Gastrocnemius medialis (tissue), 4 donors: ENCODE measurements around the gene RAPGEF2. TPM values are rescaled to one million over a fixed set of nuclear protein-coding genes. Genes with fewer than 3 reads are reported as not detected.

ENCODE experiments used
- ATAC-seq, 2 donors: fragments of 150-250 bp; one replicate each; pipeline ENCODE4 v1.9.1; 2016
- DNase-seq, 2 donors: peaks; one replicate each; pipeline ENCODE4 v3.0.0-alpha.2; 2019
- H3K27ac ChIP-seq, 4 donors: fragments of 200-600 bp; sonication (generic); 1 replicate in 1 of 4; 2 replicates in 3 of 4; pipeline ENCODE4 v1.5.1; 2016 to 2018; ENCODE audit warnings: mild to moderate bottlenecking in 2 of 4, moderate library complexity in 1 of 4
- H3K27me3 ChIP-seq, 3 donors: fragments of 200-600 bp; sonication (generic) in 2 of 3; 1 replicate in 1 of 3; 2 replicates in 2 of 3; pipeline versions ENCODE4 v1.5.1 to v1.6.0; 2016 to 2019; ENCODE audit warnings: mild to moderate bottlenecking in 1 of 3, moderate library complexity in 1 of 3
- H3K36me3 ChIP-seq, 2 donors: fragments of 200-600 bp; sonication (generic) in 1 of 2; one replicate each; pipeline ENCODE4 v1.5.1; 2017 to 2018
- H3K4me1 ChIP-seq, 2 donors: fragments of 200-600 bp; sonication (generic) in 1 of 2; one replicate each; pipeline ENCODE4 v1.5.1; 2016 to 2017; ENCODE audit warnings: mild to moderate bottlenecking in 2 of 2
- H3K4me3 ChIP-seq, 4 donors: fragments of 200-600 bp; sonication (generic) in 3 of 4; 1 replicate in 1 of 4; 2 replicates in 3 of 4; pipeline ENCODE4 v1.5.1; 2016 to 2019; ENCODE audit warnings: mild to moderate bottlenecking in 2 of 4
- H3K9me3 ChIP-seq, 3 donors: fragments of 200-600 bp; sonication (generic) in 2 of 3; 1 replicate in 1 of 3; 2 replicates in 2 of 3; pipeline ENCODE4 v1.5.1; 2016 to 2019
- POLR2A ChIP-seq, 2 donors: fragments of 450-650 bp; IDR thresholded peaks; one replicate each; pipeline ENCODE4 v1.6.1; 2017; ENCODE audit warnings: antibody characterized with exemption in 2 of 2, mild to moderate bottlenecking in 2 of 2, moderate library complexity in 2 of 2
- in situ Hi-C, 4 donors: fragments of 200-750 bp; cut with MboI; loops; one replicate each; pipeline versions ENCODE4 v1.15.0 to v1.8.0; 2017; ENCODE audit warnings: low sequenced_read_pairs in 4 of 4
- intact Hi-C: fragments of 100-400 bp; cut with DNase I; formaldehyde crosslinking; loops from one replicate; pipeline ENCODE4 v1.15.1; 2023; ENCODE audit warnings: low total_unique reads
- total RNA-seq, 4 donors: library from RNA; depleted of rRNA; stranded (reverse); fragments of >200 nt; gene quantifications; one replicate each; pipeline versions ENCODE4 v1.1.0 to v1.2.3, GENCODE V29; 2016
- TF ChIP-seq, protein P1 (sequence below), 5 experiments: fragments of 450-650 bp in 3 of 5; fragments of 200-600 bp in 2 of 5; sonication (generic) in 2 of 5; IDR thresholded peaks in 4 of 5; conservative IDR thresholded peaks in 1 of 5; 1 replicate in 4 of 5; 2 replicates in 1 of 5; pipeline ENCODE4 v1.5.1; 2016 to 2019; ENCODE audit warnings: antibody characterized with exemption in 5 of 5, mild to moderate bottlenecking in 3 of 5, moderate library complexity in 3 of 5

Gene RAPGEF2
- total RNA-seq, 4 donors from 2014 or later: 32.9 to 42.3 (median 38.7) TPM

DNA sequence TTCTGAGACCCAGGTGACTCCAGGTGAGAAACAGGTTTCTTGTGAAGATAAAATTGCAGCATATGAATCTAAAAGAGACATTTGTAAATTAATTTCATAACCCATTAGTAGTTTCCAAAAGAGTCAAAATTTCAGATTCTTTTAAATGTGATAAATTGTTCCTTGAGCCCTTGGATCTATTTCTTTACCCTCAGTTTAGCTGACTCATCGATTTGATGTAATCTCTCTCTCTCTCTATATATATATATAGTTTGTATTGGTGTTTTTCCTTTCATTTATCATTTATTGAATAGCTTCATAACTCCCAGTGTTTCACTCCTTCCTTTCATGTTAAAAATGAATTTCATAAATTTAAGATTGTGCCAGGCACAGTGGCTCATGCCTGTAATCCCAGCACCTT is 96.9 kb downstream of the RAPGEF2 start:
- TF ChIP-seq, protein P1, sequence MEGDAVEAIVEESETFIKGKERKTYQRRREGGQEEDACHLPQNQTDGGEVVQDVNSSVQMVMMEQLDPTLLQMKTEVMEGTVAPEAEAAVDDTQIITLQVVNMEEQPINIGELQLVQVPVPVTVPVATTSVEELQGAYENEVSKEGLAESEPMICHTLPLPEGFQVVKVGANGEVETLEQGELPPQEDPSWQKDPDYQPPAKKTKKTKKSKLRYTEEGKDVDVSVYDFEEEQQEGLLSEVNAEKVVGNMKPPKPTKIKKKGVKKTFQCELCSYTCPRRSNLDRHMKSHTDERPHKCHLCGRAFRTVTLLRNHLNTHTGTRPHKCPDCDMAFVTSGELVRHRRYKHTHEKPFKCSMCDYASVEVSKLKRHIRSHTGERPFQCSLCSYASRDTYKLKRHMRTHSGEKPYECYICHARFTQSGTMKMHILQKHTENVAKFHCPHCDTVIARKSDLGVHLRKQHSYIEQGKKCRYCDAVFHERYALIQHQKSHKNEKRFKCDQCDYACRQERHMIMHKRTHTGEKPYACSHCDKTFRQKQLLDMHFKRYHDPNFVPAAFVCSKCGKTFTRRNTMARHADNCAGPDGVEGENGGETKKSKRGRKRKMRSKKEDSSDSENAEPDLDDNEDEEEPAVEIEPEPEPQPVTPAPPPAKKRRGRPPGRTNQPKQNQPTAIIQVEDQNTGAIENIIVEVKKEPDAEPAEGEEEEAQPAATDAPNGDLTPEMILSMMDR (IDR thresholded peaks at IDR 0.05 in 4 of 5, conservative IDR thresholded peaks at IDR 0.05 in 1 of 5): no peak
- no peak for TF ChIP-seq POLR2A (IDR thresholded peaks at IDR 0.05)
- ATAC-seq (no peak), DNase-seq (no peak)
- peaks cover 43 to 49% of the 10 kb centered on the region in 2 donors for H3K4me1 ChIP-seq
- peak overlapping the region in 3 of 4 donors; percentile 50 to 72 (median 58) for H3K27ac ChIP-seq
- H3K27me3 ChIP-seq: no peaks in the 10 kb centered on the region
- intact Hi-C loops (no loop called here), in situ Hi-C loops (loop anchor here (5.0 to 25.0 kb wide), 6 partner anchors 343 to 488 kb away; partner anchors contain the start of gene PPID (in 2 of the 4))
- H3K4me3 ChIP-seq: no peak overlapping the region
- no peaks in the 10 kb centered on the region for H3K9me3 ChIP-seq
- H3K36me3 ChIP-seq: no peaks in the 10 kb centered on the region

DNA sequence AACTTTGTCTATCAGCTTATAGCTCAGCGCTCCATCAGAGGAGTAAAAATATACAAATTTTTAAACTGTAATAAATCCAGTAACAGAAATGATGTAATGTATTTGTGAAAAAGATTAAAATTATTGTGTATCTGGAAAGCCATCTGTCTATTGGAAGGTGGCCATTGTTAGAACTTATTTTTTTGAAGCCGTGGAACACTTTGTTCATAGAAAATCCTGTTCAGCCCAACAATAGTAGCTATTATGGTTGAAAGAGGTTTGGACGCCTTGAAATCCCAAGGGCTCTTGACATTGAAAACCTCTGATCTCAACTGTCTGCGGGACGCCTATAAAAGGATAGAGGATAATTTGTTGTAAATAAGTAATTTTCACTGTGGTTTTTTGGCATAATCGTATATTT is 98.3 kb downstream of the RAPGEF2 start:
- no peak for DNase-seq
- no peak overlapping the region for H3K4me3 ChIP-seq
- peaks cover 42 to 49% of the 10 kb centered on the region in 2 donors for H3K4me1 ChIP-seq
- TF ChIP-seq POLR2A (IDR thresholded peaks at IDR 0.05): no peak
- TF ChIP-seq, protein P1 (IDR thresholded peaks at IDR 0.05 in 4 of 5, conservative IDR thresholded peaks at IDR 0.05 in 1 of 5): no peak
- in situ Hi-C loops (loop anchor here (5.0 to 10.0 kb wide), 5 partner anchors 344 to 476 kb away; partner anchors contain the start of gene PPID (in 1 of the 4)), intact Hi-C loops (no loop called here)
- no peaks in the 10 kb centered on the region for H3K27me3 ChIP-seq
- H3K9me3 ChIP-seq: no peaks in the 10 kb centered on the region
- H3K27ac ChIP-seq: peak overlapping the region; percentile 55 to 72 (median 58)
- ATAC-seq: peak; percentile 28 to 36
- H3K36me3 ChIP-seq: no peaks in the 10 kb centered on the region

DNA sequence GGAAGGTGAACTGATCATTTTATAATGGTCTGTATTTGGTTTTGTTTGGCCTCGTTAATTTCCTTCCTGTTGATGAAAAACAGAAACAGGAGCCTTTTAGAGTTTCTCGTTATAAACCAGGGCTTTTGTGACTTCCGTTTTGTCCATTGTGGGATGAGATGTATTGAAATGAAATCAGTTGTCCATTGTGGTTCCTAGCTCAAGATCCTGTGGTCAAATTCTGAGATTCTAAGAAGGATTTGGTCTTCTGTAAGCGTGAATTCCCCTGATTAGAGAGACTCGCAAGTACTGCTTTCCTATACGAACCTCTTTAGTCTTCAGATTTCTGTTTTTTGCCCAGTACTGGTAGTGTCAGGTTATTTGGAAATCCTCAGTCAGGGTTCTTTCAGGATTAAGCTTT is 101.7 kb downstream of the RAPGEF2 start:
- no peak overlapping the region for H3K4me3 ChIP-seq
- H3K4me1 ChIP-seq: peaks cover 24 to 45% of the 10 kb centered on the region in 2 donors
- H3K27ac ChIP-seq: peak overlapping the region in 3 of 4 donors; percentile 41 to 44 (median 43)
- DNase-seq (no peak), ATAC-seq (no peak)
- intact Hi-C loops: no loop called here
- H3K27me3 ChIP-seq: no peaks in the 10 kb centered on the region
- no peaks in the 10 kb centered on the region for H3K9me3 ChIP-seq
- in situ Hi-C loops: loop anchor here (5.0 to 10.0 kb wide), 5 partner anchors 347 to 480 kb away; partner anchors contain the start of gene PPID (in 1 of the 4)
- TF ChIP-seq, protein P1 (IDR thresholded peaks at IDR 0.05 in 4 of 5, conservative IDR thresholded peaks at IDR 0.05 in 1 of 5): no peak
- TF ChIP-seq POLR2A (IDR thresholded peaks at IDR 0.05): no peak
- no peaks in the 10 kb centered on the region for H3K36me3 ChIP-seq

DNA sequence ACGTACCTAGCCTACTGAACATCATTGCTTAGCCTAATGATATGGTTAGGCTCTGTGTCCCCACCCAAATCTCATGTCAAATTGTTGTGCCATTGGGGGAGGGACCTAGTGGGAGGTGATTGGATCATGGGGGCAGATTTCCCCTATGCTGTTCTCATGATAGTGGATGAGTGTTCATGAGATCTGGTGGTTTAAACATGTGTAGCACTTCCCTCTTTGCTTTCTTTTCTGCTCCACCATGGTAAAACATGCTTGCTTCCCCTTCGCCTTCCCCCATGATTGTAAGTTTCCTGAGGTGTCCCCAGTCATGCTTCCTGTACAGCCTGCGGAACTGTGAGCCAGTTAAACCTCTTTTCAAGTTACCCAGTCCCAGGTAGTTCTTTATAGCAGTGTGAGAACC is 102.6 kb downstream of the RAPGEF2 start:
- in situ Hi-C loops: loop anchor here (10.0 kb wide), 3 partner anchors 351 to 481 kb away; partner anchors contain the start of gene PPID (in 1 of the 4)
- TF ChIP-seq POLR2A (IDR thresholded peaks at IDR 0.05): no peak
- TF ChIP-seq, protein P1 (IDR thresholded peaks at IDR 0.05 in 4 of 5, conservative IDR thresholded peaks at IDR 0.05 in 1 of 5): no peak
- Histone ChIP-seq H3K4me1 (peaks cover 21 to 48% of the 10 kb centered on the region in 2 donors), H3K4me3 (no peak overlapping the region), H3K9me3 (no peaks in the 10 kb centered on the region), H3K27ac (no peak overlapping the region), H3K27me3 (no peaks in the 10 kb centered on the region), H3K36me3 (no peaks in the 10 kb centered on the region)
- intact Hi-C loops: no loop called here
- DNase-seq (no peak), ATAC-seq (no peak)
